Ramos (cell line): ENCODE measurements around the gene PRDX4.
"Not testable (repeated sequence)": the region's sequence is repeated elsewhere in the genome, so short reads cannot be mapped to it uniquely, and the experiment has no call there.

Source experiments
- in situ Hi-C: fragments of 300-500 bp; cut with MboI; formaldehyde crosslinking; loops from one replicate; pipeline ENCODE4 v1.14.3; 2022; ENCODE audit warnings: low sequenced_read_pairs; ENCODE audit not compliant: unreplicated experiment

Gene PRDX4

DNA sequence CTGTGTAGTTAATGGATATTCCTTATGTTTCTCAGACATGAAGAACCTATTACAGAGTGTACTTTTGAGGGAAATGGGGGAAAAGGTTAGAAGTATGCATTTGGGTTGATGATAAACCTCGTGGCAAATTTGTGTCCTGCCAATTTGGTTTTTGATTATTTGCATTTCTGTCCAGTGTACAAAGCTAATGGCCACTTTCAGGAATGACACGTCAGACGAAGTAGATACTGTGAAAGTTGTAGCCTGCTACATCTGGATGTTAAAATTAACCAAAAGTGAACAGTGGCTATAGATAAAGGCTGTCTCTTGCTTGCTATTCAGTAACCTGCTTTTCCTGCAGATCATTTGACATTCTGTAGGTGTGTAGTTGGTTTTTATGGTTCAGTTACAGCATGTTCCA is 1.0 kb downstream of the PRDX4 start:
- in situ Hi-C loops, result no loop called here

DNA sequence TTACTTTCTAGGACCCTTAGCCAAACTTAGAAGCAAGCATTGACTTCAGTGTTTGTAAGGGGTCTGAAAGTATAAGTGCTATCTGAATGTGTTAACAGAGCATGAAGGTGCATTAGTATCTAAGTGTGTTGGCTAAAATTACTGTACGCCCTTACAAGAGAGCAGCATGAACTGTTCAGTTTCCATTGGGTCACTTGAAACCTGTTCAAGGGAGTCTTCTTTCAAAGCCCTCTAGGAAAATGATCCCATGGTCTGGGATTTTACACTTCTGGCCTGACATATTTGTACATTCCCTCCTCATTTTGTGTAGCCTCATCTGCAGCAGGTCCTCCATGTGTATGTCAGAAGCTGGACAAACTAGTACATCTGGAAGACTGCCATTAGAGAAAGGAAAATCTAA is 3.2 kb downstream of the PRDX4 start:
- in situ Hi-C loops, result no loop called here

DNA sequence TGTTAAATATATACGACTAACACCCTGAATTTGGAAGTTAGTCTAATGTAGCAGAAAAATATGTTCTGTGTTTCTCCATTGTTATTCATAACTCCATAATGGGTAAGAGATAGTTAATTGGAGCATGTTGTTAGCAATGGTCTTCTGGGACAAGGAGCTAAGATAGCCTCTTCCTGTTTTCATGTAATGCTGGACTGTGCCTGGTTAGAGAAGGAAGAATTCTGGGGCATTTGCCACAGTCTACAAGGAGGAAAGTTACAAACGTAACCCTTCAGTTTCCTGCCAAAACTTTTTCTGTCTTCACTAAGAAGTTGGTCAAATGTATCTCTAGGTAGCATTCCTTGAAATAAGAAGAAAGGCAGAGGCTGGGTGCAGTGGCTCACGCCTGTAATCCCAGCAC is 5.8 kb downstream of the PRDX4 start:
- in situ Hi-C loops, result no loop called here

DNA sequence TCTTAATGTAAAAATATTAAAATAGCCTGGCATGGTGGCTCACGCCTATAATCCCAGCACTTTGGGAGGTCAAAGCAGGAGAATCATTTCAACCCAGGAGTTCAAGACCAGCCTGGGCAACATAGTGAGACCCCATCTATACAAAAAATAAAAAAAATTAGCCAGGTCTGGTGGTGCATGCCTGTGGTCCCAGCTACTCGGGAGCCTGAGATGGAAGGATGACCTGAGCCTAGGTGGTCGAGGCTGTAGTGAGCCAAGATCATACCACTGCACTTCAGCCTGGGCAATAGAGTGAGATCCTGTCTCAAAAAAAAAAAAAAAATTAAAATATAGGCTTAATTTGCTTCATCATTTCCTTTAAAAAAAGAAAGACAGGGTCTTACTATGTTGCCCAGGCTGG is 9.2 kb downstream of the PRDX4 start:
- in situ Hi-C loops, result not testable (repeated sequence)

DNA sequence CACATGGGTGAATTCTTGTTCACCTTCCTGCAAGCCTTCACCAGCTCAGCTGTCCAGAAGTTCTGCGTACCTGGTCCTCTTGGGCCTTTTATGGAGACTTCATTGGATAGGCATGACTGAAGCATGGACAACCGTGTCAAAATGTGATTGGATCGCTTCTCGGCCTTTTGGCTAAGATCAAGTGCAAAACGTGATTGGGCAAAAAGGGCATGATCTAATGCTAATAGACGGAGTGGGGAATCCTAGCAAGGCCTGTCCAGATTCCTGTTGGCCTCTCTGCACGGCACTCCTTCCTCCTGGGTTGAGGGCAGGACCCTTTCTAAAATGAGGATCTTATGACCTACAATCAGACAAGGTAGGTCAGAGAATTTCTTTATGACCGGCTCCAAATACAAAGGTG is 24.9 kb downstream of the PRDX4 start:
- in situ Hi-C loops, result no loop called here

- in situ Hi-C loops, result loop anchor here (5.0 kb wide), 1 partner anchor 208 kb away; no protein-coding TSS in a partner anchor
Measured at GRCh38 chrX:23694606-23695005, 27.3 kb downstream of the PRDX4 start.

DNA sequence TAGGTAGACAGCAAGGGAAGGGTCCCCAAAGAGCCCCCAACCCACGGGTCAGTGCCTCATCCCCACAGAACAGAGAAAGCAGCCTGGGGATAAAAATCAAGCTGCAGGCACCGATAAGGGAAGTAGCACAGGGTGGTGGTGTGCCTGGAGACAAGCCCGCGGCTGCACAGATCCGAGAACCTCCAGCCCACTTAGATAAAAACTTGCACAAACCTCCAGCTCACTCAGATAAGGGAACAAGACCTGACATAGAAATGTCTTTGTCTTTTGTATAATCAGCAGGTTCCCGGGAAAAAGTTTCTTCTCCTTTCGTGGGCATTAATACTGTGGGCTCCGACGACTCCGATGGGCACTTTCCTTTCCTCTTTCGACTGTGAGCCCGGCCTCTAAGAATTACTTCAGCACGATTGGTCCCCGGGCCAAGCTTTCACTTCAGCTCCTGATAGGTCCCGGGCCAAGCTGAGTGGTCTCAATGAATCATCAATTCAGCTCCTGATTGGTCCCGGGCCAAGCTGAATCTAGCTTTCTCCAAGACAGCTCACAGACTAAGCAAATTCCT is 32.4 kb downstream of the PRDX4 start:
- in situ Hi-C loops, result loop anchor here (5.0 kb wide), 1 partner anchor 203 kb away; no protein-coding TSS in a partner anchor

GRCh38 chrX:23704673-23705206 is 37.4 kb downstream of the PRDX4 start:
- in situ Hi-C loops, result no loop called here

DNA sequence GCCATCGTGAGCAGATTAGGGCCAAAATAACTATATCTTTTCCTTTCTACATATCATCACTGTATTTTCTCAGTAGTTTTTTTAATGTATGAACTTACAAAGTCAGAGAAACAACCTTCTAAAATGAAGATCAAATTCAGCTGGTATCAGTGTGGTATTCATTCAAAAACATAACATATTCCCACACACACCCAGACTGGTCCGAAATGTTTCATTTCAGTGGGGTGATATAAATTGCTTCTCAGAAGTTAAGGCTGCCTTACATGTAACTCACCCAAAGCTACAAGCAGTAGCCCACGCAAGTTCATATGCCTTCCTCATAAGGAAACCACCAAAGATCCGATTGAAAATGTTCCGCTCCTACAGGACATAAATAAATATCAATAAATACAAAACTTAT is 37.9 kb downstream of the PRDX4 start:
- in situ Hi-C loops, result no loop called here

DNA sequence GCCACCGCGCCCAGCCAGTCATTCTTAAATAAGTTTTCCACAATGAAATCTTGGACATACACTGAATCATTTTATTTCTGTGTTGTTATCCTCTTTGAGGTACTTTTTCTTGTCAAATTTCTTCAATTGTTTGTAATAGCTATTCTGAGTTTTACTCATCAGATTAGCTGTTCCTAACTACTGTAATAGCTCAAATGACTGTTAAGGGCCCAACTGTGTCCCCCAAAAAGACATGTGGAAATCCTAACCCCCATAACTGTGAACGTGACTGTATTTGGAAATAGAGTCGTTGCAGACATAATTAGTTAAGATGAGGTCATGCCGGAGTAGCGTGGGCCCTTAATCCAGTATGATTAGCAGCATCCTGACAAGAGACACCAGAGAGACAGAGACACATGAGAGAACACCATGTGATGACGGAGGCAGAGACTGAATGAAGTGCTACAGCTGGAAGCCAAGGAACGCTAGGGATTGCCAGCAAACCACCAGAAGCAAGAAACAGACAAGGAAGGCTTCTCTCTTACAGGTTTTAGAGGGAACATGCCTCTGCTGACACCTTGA is 52.9 kb downstream of the PRDX4 start:
- in situ Hi-C loops, result no loop called here

GRCh38 chrX:23726191-23726590 is 58.9 kb downstream of the PRDX4 start:
- in situ Hi-C loops, result no loop called here

DNA sequence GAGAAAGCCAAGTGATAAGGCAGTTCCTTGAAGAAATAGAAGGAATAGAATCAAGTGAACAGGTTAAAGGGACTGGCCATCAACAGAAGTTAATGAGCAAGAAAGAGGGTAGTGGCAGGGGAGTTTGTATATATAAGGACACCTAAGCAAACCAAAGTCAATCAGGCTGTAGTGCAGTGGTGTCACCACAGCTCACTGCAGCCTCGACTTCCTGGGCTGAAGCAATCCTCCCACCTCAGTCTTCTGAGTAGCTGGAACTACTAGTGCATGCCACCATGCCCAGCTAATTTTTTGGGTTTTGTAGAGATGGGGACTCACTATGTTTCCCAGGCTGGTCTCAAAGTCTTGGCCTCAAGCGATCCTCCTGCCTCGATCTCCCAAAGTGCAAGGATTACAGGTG is 59.9 kb downstream of the PRDX4 start:
- in situ Hi-C loops, result no loop called here

DNA sequence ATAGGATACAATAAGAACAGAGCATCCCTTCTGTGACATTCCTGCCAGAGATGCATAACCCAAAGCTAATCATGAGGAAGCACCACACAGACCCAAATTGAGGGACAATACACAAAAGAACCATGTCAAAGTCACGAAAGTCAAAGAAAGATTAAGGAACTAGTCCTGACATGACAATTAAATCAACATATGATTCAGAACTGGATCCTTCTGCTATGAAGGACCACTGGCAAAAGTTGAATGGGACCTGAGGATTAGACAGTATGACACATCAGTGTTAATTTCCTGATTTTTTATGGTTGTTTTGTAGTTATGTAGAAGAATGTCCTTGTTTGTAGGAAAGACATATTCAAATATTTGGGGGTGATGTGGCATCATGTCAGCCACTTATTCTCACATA is 61.9 kb downstream of the PRDX4 start:
- in situ Hi-C loops, result no loop called here

DNA sequence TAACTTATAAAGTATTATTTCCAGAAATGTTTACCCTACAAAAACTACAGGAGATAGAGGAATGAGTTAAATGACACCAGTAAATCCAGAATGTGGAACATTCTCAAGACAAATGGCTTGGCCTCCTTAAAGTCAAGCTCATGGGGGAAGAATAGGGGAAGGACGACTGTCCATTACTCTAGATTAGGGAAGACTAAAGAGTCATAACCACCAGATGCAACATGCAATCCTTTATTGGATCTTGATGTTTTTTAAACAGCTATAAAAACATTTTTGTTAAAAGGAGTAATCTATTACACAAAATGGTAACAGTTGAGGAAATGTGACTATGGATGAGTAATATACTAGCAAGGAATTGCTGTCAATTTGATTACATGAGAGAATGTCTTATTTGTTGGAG is 64.7 kb downstream of the PRDX4 start:
- in situ Hi-C loops, result no loop called here

GRCh38 chrX:23732704-23733103 is 65.4 kb downstream of the PRDX4 start:
- in situ Hi-C loops, result no loop called here
